Measurements from ENCODE around the gene CCDC149.

Gene CCDC149

GRCh38 chr4:24772061-24772705 lies 140.7 kb downstream of the CCDC149 start:
- no peak for FAIRE-seq

- no peak for FAIRE-seq
These were observed 141.6 kb downstream of the CCDC149 start for GRCh38 chr4:24771241-24771640.

GRCh38 chr4:24770667-24771066 lies 142.2 kb downstream of the CCDC149 start:
- no peak for FAIRE-seq

GRCh38 chr4:24770032-24770584 lies 142.7 kb downstream of the CCDC149 start:
- no peak for FAIRE-seq

GRCh38 chr4:24769571-24769970 lies 143.3 kb downstream of the CCDC149 start:
- FAIRE-seq = no peak

- FAIRE-seq = no peak
These were observed 144.2 kb downstream of the CCDC149 start for GRCh38 chr4:24768604-24769003.

GRCh38 chr4:24768006-24768405 lies 144.8 kb downstream of the CCDC149 start:
- FAIRE-seq = no peak

GRCh38 chr4:24765376-24765988 lies 147.4 kb downstream of the CCDC149 start:
- no peak for FAIRE-seq

- no peak for FAIRE-seq
These were observed 148.5 kb downstream of the CCDC149 start for GRCh38 chr4:24764345-24764744.

- FAIRE-seq = no peak
These were observed 149.1 kb downstream of the CCDC149 start for GRCh38 chr4:24763631-24764297.

All from islet of Langerhans (tissue), 1 donor.